PC-3 (cell line): Measurements from ENCODE around the gene ACOX1.

Experiments used
- CTCF ChIP-seq: fragments of 300-600 bp; sonication (generic); conservative IDR thresholded peaks from 2 replicates; pipeline ENCODE4 v1.5.1; 2017; ENCODE audit warnings: antibody characterized with exemption, low read depth, mild to moderate bottlenecking, low read length
- EZH2phosphoT487 ChIP-seq: fragments of 300-600 bp; sonication (generic); IDR thresholded peaks from 2 replicates; pipeline ENCODE4 v1.6.1; 2018; ENCODE audit warnings: mild to moderate bottlenecking, antibody characterized with exemption, low read length, borderline replicate concordance

DNA sequence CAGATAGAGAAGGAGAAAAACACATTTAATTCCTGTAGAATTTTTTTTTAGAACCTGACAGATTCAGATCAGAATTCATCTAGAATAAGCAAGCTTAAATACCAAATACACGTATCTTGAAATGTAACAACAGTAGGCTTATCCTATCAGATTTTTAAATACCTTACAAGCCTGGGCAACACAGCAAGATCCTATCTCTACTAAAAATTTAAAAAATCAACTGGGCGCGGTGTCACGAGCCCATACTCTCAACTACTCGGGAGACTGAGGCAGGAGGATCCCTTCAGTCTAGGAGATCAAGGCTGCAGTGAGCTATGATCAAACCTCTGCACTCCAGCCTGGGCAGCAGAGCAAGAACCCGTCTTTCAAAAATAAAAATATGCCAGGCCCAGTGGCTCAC lies 13.5 kb downstream of the ACOX1 start:
- TF ChIP-seq CTCF: no peak
- TF ChIP-seq EZH2phosphoT487: no peak
